GM12878 (cell line): ENCODE results near the gene LYRM2. TPM values are rescaled to one million over a fixed set of nuclear protein-coding genes. Genes with fewer than 3 reads are reported as not detected.

ENCODE experiments used
- ATAC-seq: fragments of 200-7000 bp; cut with Tn5 transposase; 3 replicates; pipeline ENCODE4 v1.9.1; 2020; ENCODE audit warnings: mild to moderate bottlenecking, moderate library complexity
- BruUV-seq: library from RNA; stranded (reverse); fragments of 400-500 nt; replicated peaks from 2 replicates; lab custom pipeline; 2021; lab: Mats Ljungman, UMichigan
- CTCF ChIA-PET: fragments of 300-600 bp; sonication (Branson Sonifier 250); formaldehyde crosslinking; extraction: SDS; loops from one replicate; lab custom pipeline; 2021; ENCODE audit warnings: inconsistent platforms; lab: Yijun Ruan, JAX
- POLR2A ChIA-PET: fragments of 350-600 bp; formaldehyde crosslinking; extraction: SDS; loops from one replicate; lab custom pipeline; 2021; ENCODE audit warnings: inconsistent platforms; lab: Charles Lee
- RAD21 ChIA-PET: fragments of 300-600 bp; sonication (Branson Sonifier 250); formaldehyde crosslinking; loops from one replicate; lab custom pipeline; 2023; ENCODE audit warnings: antibody characterized with exemption; ENCODE audit not compliant: unreplicated experiment; lab: Charles Lee
- SMC1A ChIA-PET: fragments of 300-600 bp; sonication (Branson Sonifier 250); formaldehyde crosslinking; loops from one replicate; lab custom pipeline; 2023; ENCODE audit not compliant: unreplicated experiment, uncharacterized antibody; lab: Charles Lee
- DNase-seq: peaks from one replicate; pipeline ENCODE4 v3.0.0-alpha.2; 2011; ENCODE audit warnings: low read depth, low spot score
- FAIRE-seq: peaks from 3 replicates; lab custom pipeline; 2011; peaks lifted over from hg19 to GRCh38; lab: Jason Lieb, UNC
- H2AFZ ChIP-seq: 2 replicates; pipeline ENCODE4 v1.6.0; 2011; ENCODE audit warnings: low read depth, low read length, control low read depth; ENCODE audit not compliant: control insufficient read depth
- H3K27ac ChIP-seq: 2 replicates; pipeline ENCODE4 v1.5.1; 2011; ENCODE audit warnings: control low read depth; ENCODE audit not compliant: control insufficient read depth, insufficient read depth
- H3K27me3 ChIP-seq, 2 experiments: replicated peaks in 1 of 2; 2 replicates each; pipeline versions ENCODE4 v1.6.0 to v1.6.1; 2011; ENCODE audit warnings: low read length in 1 of 2; ENCODE audit not compliant: control insufficient read depth in 2 of 2, insufficient read depth in 2 of 2
- H3K36me3 ChIP-seq, 2 experiments: 2 replicates each; pipeline ENCODE4 v1.5.1; 2011; ENCODE audit warnings: low read length in 1 of 2; ENCODE audit not compliant: control insufficient read depth in 2 of 2, insufficient read depth in 2 of 2
- H3K4me1 ChIP-seq: 2 replicates; pipeline ENCODE4 v1.6.1; 2011; ENCODE audit warnings: mild to moderate bottlenecking, low read length, moderate library complexity, mixed read lengths; ENCODE audit not compliant: control insufficient read depth, insufficient read depth
- H3K4me2 ChIP-seq: 2 replicates; pipeline ENCODE4 v1.6.0; 2011; ENCODE audit warnings: control low read depth; ENCODE audit not compliant: control insufficient read depth, insufficient read depth
- H3K4me3 ChIP-seq: fragments of 200-600 bp; sonication (generic); 2 replicates; pipeline ENCODE4 v1.5.1; 2016
- H3K79me2 ChIP-seq: 2 replicates; pipeline ENCODE4 v1.6.0; 2011; ENCODE audit warnings: low read length; ENCODE audit not compliant: control insufficient read depth, insufficient read depth
- H3K9ac ChIP-seq: 2 replicates; pipeline ENCODE4 v1.8.0; 2011; ENCODE audit warnings: low read length, control low read depth, mixed read lengths; ENCODE audit not compliant: control insufficient read depth, insufficient read depth
- H3K9me3 ChIP-seq: replicated peaks from 3 replicates; pipeline ENCODE4 v1.5.1; 2011; ENCODE audit warnings: mild to moderate bottlenecking, low read length; ENCODE audit not compliant: control insufficient read depth, insufficient read depth
- H4K20me1 ChIP-seq: 2 replicates; pipeline ENCODE4 v1.6.0; 2011; ENCODE audit not compliant: control insufficient read depth, insufficient read depth
- CHD1 ChIP-seq: IDR thresholded peaks from 2 replicates; pipeline ENCODE4 v1.6.1; 2012; ENCODE audit warnings: low read depth, low read length, improper control_type of control experiment
- CHD4 ChIP-seq: fragments of 200-600 bp; sonication (generic); IDR thresholded peaks from 2 replicates; pipeline ENCODE4 v1.6.1; 2016; ENCODE audit warnings: mild to moderate bottlenecking
- EED ChIP-seq: sonication (generic); IDR thresholded peaks from 2 replicates; pipeline ENCODE4 v1.6.1; 2016; ENCODE audit warnings: antibody characterized with exemption, low read depth
- MEF2B ChIP-seq: fragments of 450-650 bp; IDR thresholded peaks from 2 replicates; pipeline ENCODE4 v1.6.1; 2018; ENCODE audit warnings: mild to moderate bottlenecking, moderate library complexity; ENCODE audit not compliant: partially characterized antibody, poor library complexity, severe bottlenecking
- NFYB ChIP-seq: IDR thresholded peaks from 2 replicates; pipeline ENCODE4 v1.6.1; 2011; ENCODE audit warnings: low read depth, mild to moderate bottlenecking, low read length, improper control_type of control experiment, moderate library complexity; ENCODE audit not compliant: insufficient read depth
- RELA ChIP-seq: fragments of 450-650 bp; IDR thresholded peaks from 2 replicates; pipeline ENCODE4 v1.8.0; 2014; ENCODE audit warnings: borderline replicate concordance; ENCODE audit not compliant: partially characterized antibody
- SMC3 ChIP-seq: IDR thresholded peaks from 2 replicates; pipeline ENCODE4 v1.6.1; 2011; ENCODE audit warnings: low read length, improper control_type of control experiment, borderline replicate concordance
- STAT3 ChIP-seq: IDR thresholded peaks from 2 replicates; pipeline ENCODE4 v1.6.1; 2011; ENCODE audit warnings: low read depth, low read length, improper control_type of control experiment
- SUZ12 ChIP-seq: fragments of 200-600 bp; sonication (generic); IDR thresholded peaks from one replicate; pipeline ENCODE4 v1.6.1; 2018; ENCODE audit warnings: antibody characterized with exemption, mild to moderate bottlenecking; ENCODE audit not compliant: unreplicated experiment
- TCF7 ChIP-seq: IDR thresholded peaks from 2 replicates; pipeline ENCODE4 v1.6.1; 2014; ENCODE audit warnings: antibody characterized with exemption, borderline replicate concordance
- WRNIP1 ChIP-seq: IDR thresholded peaks from 2 replicates; pipeline ENCODE4 v1.6.1; 2011; ENCODE audit warnings: low read depth, low read length, improper control_type of control experiment, borderline replicate concordance
- YBX1 ChIP-seq: fragments of 450-650 bp; IDR thresholded peaks from 2 replicates; pipeline ENCODE4 v1.6.1; 2016; ENCODE audit warnings: antibody characterized with exemption
- WGBS: methylation state at CpG from one replicate; pipeline ENCODE4 v1.1.6; 2016; ENCODE audit warnings: low lambda C conversion rate; ENCODE audit not compliant: insufficient replicate concordance, insufficient coverage; ENCODE audit errors: missing lambda C conversion rate; 5-methylcytosine and 5-hydroxymethylcytosine counted together
- in situ Hi-C: fragments of 300-500 bp; cut with MboI; formaldehyde crosslinking; loops from 9 replicates; pipeline ENCODE4 v1.14.3; 2018; ENCODE audit warnings: mixed read lengths
- intact Hi-C: fragments of 100-400 bp; cut with micrococcal nuclease; formaldehyde crosslinking; loops from one replicate; pipeline ENCODE4 v1.14.2; 2022; ENCODE audit not compliant: unreplicated experiment
- polyA plus RNA-seq, 11 experiments: library from polyadenylated mRNA; depleted of rRNA in 4 of 11; unstranded in 6 of 11; stranded (reverse) in 5 of 11; fragments of >200 nt; fragmentation: Nextera tagmentation in 4 of 11; fragmentation: Illumina TruSeq in 1 of 11; extraction: Ambion mirVana in 4 of 11; extraction: Trizol in 1 of 11; gene quantifications; 1 replicate in 1 of 11; 2 replicates in 10 of 11; pipeline versions ENCODE4 v1.2.1 to v1.2.3, GENCODE V29; 2011 to 2016; ENCODE audit warnings: inconsistent platforms in 2 of 11, missing spikeins in 2 of 11, low read depth in 1 of 11
- total RNA-seq, 4 experiments: library from RNA; depleted of rRNA in 3 of 4; stranded (reverse); fragments of >200 nt in 3 of 4; fragmentation: Illumina TruSeq in 1 of 4; extraction: Trizol in 1 of 4; gene quantifications; 2 replicates each; pipeline versions ENCODE4 v1.2.1 to v1.2.3, GENCODE V29; 2013 to 2021
- TF ChIP-seq, protein P1 (sequence below), 3 experiments: IDR thresholded peaks in 2 of 3; conservative IDR thresholded peaks in 1 of 3; 2 replicates each; pipeline ENCODE4 v1.5.1; 2011; ENCODE audit warnings: low read depth in 3 of 3, low read length in 3 of 3, mild to moderate bottlenecking in 3 of 3, control low read depth in 2 of 3, moderate library complexity in 2 of 3, inconsistent platforms in 1 of 3, mixed read lengths in 1 of 3; ENCODE audit not compliant: control insufficient read depth in 2 of 3, insufficient read depth in 1 of 3; ENCODE audit errors: extremely low read depth in 1 of 3
- TF ChIP-seq, protein P2 (sequence below): IDR thresholded peaks from 2 replicates; pipeline ENCODE4 v1.6.1; 2012; ENCODE audit warnings: low read depth, low read length, improper control_type of control experiment
- TF ChIP-seq, protein P3 (sequence below): IDR thresholded peaks from 2 replicates; pipeline ENCODE4 v1.6.1; 2012; ENCODE audit warnings: improper control_type of control experiment, low read depth, low read length; ENCODE audit not compliant: insufficient replicate concordance

Gene LYRM2
- total and polyA plus RNA-seq, 10 of the 15 experiments (the other 5 are each of a cell fraction or from before 2014, with no cell fraction given): 17.2 to 75.0 (median 30.9) TPM

DNA sequence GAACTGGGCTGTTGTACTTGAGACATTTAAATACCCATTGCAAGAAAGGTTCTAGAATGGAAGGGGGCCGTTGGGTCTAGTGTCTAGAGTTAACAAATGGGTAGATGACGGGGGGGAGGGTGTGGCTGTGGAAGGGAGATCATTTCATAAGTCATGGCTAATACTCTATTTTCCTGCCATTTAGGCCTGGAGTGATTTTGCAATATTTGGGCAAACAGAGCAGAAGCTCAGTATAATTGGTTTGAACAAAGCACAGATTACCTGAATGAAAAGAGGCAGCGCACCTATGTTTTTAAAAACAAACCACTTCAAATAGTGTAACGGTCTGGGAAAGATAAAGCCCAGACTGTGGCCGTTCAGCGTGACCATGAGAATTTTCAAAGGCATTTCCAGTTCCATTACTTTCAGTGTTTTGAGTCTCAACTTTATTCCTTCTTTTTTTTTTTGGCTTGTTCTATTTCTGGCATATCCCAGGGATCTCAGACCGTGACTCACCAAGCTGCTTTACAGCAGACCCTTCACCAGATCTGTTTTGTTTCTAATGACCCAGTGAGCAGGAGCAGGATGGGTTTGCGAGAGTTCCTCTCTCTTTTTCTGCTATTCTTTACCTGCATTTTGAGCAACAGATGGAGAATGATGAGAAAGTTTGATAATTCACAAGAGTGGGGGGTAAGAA lies 73.7 kb downstream of the LYRM2 start (continued):
- TF ChIP-seq WRNIP1: no peak
- no peak for TF ChIP-seq CHD1
- TF ChIP-seq TCF7: no peak
- TF ChIP-seq CHD4: no peak
- TF ChIP-seq SUZ12: no peak
- TF ChIP-seq, protein P1, sequence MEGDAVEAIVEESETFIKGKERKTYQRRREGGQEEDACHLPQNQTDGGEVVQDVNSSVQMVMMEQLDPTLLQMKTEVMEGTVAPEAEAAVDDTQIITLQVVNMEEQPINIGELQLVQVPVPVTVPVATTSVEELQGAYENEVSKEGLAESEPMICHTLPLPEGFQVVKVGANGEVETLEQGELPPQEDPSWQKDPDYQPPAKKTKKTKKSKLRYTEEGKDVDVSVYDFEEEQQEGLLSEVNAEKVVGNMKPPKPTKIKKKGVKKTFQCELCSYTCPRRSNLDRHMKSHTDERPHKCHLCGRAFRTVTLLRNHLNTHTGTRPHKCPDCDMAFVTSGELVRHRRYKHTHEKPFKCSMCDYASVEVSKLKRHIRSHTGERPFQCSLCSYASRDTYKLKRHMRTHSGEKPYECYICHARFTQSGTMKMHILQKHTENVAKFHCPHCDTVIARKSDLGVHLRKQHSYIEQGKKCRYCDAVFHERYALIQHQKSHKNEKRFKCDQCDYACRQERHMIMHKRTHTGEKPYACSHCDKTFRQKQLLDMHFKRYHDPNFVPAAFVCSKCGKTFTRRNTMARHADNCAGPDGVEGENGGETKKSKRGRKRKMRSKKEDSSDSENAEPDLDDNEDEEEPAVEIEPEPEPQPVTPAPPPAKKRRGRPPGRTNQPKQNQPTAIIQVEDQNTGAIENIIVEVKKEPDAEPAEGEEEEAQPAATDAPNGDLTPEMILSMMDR (IDR thresholded peaks at IDR 0.05 in 2 of 3, conservative IDR thresholded peaks at IDR 0.05 in 1 of 3; ENCODE audit: control insufficient read depth in 2 of 3, extremely low read depth in 1 of 3, insufficient read depth in 1 of 3, low read depth in 3 of 3, low read length in 3 of 3): no peak

DNA sequence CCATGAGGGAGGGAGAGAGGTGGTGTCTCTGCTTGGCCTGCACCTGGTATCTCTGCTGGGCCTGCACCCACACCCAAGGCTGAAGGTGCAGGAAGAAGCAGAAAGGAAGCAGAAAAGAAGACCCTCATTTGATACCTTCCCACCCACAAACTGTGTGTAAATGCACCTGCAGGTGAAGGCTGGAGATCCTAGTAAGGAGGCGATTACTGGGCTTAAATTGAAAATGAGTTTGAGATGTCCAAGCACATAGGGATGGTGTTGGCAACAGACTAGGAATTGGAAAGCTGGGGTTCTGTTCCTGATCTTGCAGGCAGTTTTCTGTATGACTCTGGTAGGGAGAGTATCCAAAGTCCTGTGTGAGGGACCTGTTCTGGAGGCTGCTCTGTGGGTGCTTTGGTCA lies 74.7 kb downstream of the LYRM2 start:
- peaks cover 0 to 3% of the 10 kb centered on the region in 2 experiments; a peak in 2 of 4 replicates for H3K27me3 ChIP-seq
- no peaks in the 10 kb centered on the region for H3K4me1 ChIP-seq
- in situ Hi-C loops (no loop called here), intact Hi-C loops (no loop called here)
- ATAC-seq (no peak), DNase-seq (no peak), FAIRE-seq (no peak)
- H4K20me1 ChIP-seq: no peaks in the 10 kb centered on the region
- no peaks in the 10 kb centered on the region for H3K36me3 ChIP-seq
- RAD21 ChIA-PET: no interaction called here
- SMC1A ChIA-PET: no interaction called here
- H2AFZ ChIP-seq: no peak overlapping the region
- POLR2A ChIA-PET: no interaction called here
- no peaks in the 10 kb centered on the region for H3K79me2 ChIP-seq
- H3K4me3 ChIP-seq: no peak overlapping the region
- WGBS: 81% methylated on average over 1 of the region's 1 CpG
- no peaks in the 10 kb centered on the region for H3K9me3 ChIP-seq
- H3K4me2 ChIP-seq: no peak overlapping the region
- H3K27ac ChIP-seq: no peak overlapping the region
- no TSS peak for BruUV-seq
- no peak overlapping the region for H3K9ac ChIP-seq
- CTCF ChIA-PET: no interaction called here
- TF ChIP-seq, protein P2, sequence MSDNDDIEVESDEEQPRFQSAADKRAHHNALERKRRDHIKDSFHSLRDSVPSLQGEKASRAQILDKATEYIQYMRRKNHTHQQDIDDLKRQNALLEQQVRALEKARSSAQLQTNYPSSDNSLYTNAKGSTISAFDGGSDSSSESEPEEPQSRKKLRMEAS: no peak
- TF ChIP-seq EED: no peak
- no peak for TF ChIP-seq RELA
- no peak for TF ChIP-seq SMC3
- TF ChIP-seq MEF2B: no peak
- TF ChIP-seq, protein P3, sequence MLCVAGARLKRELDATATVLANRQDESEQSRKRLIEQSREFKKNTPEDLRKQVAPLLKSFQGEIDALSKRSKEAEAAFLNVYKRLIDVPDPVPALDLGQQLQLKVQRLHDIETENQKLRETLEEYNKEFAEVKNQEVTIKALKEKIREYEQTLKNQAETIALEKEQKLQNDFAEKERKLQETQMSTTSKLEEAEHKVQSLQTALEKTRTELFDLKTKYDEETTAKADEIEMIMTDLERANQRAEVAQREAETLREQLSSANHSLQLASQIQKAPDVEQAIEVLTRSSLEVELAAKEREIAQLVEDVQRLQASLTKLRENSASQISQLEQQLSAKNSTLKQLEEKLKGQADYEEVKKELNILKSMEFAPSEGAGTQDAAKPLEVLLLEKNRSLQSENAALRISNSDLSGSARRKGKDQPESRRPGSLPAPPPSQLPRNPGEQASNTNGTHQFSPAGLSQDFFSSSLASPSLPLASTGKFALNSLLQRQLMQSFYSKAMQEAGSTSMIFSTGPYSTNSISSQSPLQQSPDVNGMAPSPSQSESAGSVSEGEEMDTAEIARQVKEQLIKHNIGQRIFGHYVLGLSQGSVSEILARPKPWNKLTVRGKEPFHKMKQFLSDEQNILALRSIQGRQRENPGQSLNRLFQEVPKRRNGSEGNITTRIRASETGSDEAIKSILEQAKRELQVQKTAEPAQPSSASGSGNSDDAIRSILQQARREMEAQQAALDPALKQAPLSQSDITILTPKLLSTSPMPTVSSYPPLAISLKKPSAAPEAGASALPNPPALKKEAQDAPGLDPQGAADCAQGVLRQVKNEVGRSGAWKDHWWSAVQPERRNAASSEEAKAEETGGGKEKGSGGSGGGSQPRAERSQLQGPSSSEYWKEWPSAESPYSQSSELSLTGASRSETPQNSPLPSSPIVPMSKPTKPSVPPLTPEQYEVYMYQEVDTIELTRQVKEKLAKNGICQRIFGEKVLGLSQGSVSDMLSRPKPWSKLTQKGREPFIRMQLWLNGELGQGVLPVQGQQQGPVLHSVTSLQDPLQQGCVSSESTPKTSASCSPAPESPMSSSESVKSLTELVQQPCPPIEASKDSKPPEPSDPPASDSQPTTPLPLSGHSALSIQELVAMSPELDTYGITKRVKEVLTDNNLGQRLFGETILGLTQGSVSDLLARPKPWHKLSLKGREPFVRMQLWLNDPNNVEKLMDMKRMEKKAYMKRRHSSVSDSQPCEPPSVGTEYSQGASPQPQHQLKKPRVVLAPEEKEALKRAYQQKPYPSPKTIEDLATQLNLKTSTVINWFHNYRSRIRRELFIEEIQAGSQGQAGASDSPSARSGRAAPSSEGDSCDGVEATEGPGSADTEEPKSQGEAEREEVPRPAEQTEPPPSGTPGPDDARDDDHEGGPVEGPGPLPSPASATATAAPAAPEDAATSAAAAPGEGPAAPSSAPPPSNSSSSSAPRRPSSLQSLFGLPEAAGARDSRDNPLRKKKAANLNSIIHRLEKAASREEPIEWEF: no peak
- no peak for TF ChIP-seq YBX1
- no peak for TF ChIP-seq STAT3
- no peak for TF ChIP-seq NFYB
